ENCODE results near the gene FAM174A. TPM values are rescaled to one million over a fixed set of nuclear protein-coding genes. Genes with fewer than 3 reads are reported as not detected.

Gene FAM174A
- total RNA-seq, 1 experiment from 2014 or later, result 3.1 TPM

DNA sequence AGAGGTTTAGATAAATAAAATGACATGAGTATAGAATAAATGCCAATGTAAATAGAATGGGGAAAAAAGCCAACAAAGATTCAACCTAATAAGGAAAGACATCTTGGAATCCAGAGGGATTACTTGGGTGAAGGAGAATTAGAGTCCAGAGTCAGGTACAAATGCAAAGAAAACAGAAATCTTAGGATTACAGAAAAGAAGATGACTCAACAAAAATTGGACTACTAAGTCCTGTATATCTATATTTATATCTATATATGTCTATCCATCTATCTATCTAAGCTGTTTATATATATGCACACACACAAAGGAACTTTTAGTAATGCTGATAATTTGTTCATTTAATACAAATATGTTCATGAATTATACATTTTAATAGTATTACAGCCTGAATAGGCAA is 27.6 kb downstream of the FAM174A start:
- no peaks in the 10 kb centered on the region for H3K27me3 ChIP-seq (replicated peaks; ENCODE audit: insufficient read depth, low read depth, low read length, poor library complexity)
- no peak overlapping the region for H3K27ac ChIP-seq (ENCODE audit: low read depth, low read length, poor library complexity, severe bottlenecking)
- ChIA-PET CTCF (no interaction called here), POLR2A (ENCODE audit: low non-redundant PET) (no interaction called here)
- TF ChIP-seq, protein P1, sequence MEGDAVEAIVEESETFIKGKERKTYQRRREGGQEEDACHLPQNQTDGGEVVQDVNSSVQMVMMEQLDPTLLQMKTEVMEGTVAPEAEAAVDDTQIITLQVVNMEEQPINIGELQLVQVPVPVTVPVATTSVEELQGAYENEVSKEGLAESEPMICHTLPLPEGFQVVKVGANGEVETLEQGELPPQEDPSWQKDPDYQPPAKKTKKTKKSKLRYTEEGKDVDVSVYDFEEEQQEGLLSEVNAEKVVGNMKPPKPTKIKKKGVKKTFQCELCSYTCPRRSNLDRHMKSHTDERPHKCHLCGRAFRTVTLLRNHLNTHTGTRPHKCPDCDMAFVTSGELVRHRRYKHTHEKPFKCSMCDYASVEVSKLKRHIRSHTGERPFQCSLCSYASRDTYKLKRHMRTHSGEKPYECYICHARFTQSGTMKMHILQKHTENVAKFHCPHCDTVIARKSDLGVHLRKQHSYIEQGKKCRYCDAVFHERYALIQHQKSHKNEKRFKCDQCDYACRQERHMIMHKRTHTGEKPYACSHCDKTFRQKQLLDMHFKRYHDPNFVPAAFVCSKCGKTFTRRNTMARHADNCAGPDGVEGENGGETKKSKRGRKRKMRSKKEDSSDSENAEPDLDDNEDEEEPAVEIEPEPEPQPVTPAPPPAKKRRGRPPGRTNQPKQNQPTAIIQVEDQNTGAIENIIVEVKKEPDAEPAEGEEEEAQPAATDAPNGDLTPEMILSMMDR (conservative IDR thresholded peaks at IDR 0.05; ENCODE audit: low read depth, low read length), result no peak
- no peak for TF ChIP-seq EZH2 (IDR thresholded peaks at IDR 0.05; ENCODE audit: borderline replicate concordance, low read depth, low read length, poor library complexity, severe bottlenecking)
- no TSS peak for BruUV-seq (replicated peaks)
- no peak overlapping the region for H3K4me3 ChIP-seq (ENCODE audit: low read depth, low read length, poor library complexity, severe bottlenecking)
- intact Hi-C loops (cut with micrococcal nuclease; ENCODE audit: unreplicated experiment), result no loop called here
- no peaks in the 10 kb centered on the region for H3K9me3 ChIP-seq (ENCODE audit: low read depth, low read length, poor library complexity, severe bottlenecking)
- no peaks in the 10 kb centered on the region for H3K36me3 ChIP-seq (ENCODE audit: insufficient read depth, low read length, poor library complexity, severe bottlenecking)
- DNase-seq (ENCODE audit: low spot score), result no peak
- H3K4me1 ChIP-seq (ENCODE audit: insufficient read depth, low read length, poor library complexity, severe bottlenecking), result no peaks in the 10 kb centered on the region

DNA sequence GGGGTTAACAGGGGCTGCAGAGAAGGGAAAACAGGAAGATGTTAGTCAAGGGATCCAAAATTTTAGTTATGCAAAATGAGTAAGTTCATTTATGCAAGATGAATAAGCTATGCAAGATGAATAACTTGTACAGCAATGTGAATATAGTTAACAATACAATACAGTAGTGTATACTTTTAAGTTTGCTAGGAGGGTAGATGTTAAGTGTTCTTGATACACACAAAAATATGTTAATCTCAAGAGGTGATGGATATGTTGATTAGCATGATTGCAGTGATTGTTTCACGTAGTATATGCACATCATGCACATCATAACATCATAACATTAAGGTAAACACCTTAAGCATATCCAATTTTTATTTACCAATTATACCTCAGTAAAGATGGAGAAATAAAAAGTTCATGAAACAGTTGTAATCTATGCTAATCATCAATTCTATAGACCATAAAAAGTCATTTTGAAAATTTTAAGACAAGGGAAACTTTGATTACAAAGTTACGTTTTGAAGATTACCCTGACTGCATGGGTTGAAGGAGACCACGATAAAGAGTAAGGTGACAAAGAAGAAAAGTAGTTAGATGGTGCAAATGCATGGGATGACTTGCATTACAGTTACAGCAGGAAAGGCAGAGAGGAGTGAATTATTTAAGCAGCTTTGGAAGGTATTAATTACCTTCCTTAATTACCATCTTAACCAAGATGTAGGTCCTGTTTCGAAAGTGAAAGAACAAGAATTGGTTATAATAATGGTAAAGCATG is 31.4 kb downstream of the FAM174A start:
- POLR2A ChIA-PET (ENCODE audit: low non-redundant PET), result no interaction called here
- intact Hi-C loops (cut with micrococcal nuclease; ENCODE audit: unreplicated experiment), result no loop called here
- CTCF ChIA-PET, result no interaction called here

DNA sequence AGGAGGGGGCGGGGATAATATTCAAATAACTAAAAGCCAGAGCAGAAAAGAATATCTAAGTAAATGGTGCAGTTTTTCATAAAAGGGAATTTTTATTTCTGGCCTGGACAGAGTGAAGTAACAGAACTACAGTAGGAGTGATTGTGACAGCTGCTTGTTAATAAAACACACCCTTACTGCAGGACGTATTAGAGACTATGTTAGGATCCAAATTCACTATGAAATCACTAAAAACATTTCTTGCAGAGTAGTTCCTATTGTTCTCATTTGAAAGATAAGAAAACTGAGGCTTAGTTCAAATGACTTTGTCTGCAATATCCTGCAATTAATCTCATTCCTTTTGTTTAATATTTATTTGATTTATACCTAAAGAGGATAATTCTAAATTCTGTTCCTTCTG is 39.5 kb downstream of the FAM174A start:
- H3K27me3 ChIP-seq (replicated peaks; ENCODE audit: insufficient read depth, low read depth, low read length, poor library complexity), result no peaks in the 10 kb centered on the region
- H3K4me3 ChIP-seq (ENCODE audit: low read depth, low read length, poor library complexity, severe bottlenecking), result no peak overlapping the region
- POLR2A ChIA-PET (ENCODE audit: low non-redundant PET), result no interaction called here
- no peaks in the 10 kb centered on the region for H3K36me3 ChIP-seq (ENCODE audit: insufficient read depth, low read length, poor library complexity, severe bottlenecking)
- intact Hi-C loops (cut with micrococcal nuclease; ENCODE audit: unreplicated experiment), result no loop called here
- TF ChIP-seq, protein P1 (conservative IDR thresholded peaks at IDR 0.05; ENCODE audit: low read depth, low read length), result no peak
- no peak for TF ChIP-seq EZH2 (IDR thresholded peaks at IDR 0.05; ENCODE audit: borderline replicate concordance, low read depth, low read length, poor library complexity, severe bottlenecking)
- CTCF ChIA-PET, result no interaction called here
- no peak overlapping the region for H3K27ac ChIP-seq (ENCODE audit: low read depth, low read length, poor library complexity, severe bottlenecking)
- no peaks in the 10 kb centered on the region for H3K9me3 ChIP-seq (ENCODE audit: low read depth, low read length, poor library complexity, severe bottlenecking)
- no peak for DNase-seq (ENCODE audit: low spot score)
- no TSS peak for BruUV-seq (replicated peaks)
- H3K4me1 ChIP-seq (ENCODE audit: insufficient read depth, low read length, poor library complexity, severe bottlenecking), result no peaks in the 10 kb centered on the region

More for the DNA sequence above, 31.4 kb downstream of the FAM174A start:
- H3K4me3 ChIP-seq (ENCODE audit: low read depth, low read length, poor library complexity, severe bottlenecking), result no peak overlapping the region
- no TSS peak for BruUV-seq (replicated peaks)
- no peaks in the 10 kb centered on the region for H3K4me1 ChIP-seq (ENCODE audit: insufficient read depth, low read length, poor library complexity, severe bottlenecking)
- no peaks in the 10 kb centered on the region for H3K36me3 ChIP-seq (ENCODE audit: insufficient read depth, low read length, poor library complexity, severe bottlenecking)
- no peaks in the 10 kb centered on the region for H3K9me3 ChIP-seq (ENCODE audit: low read depth, low read length, poor library complexity, severe bottlenecking)
- TF ChIP-seq, protein P1 (conservative IDR thresholded peaks at IDR 0.05; ENCODE audit: low read depth, low read length), result no peak
- TF ChIP-seq EZH2 (IDR thresholded peaks at IDR 0.05; ENCODE audit: borderline replicate concordance, low read depth, low read length, poor library complexity, severe bottlenecking), result no peak
- no peak for DNase-seq (ENCODE audit: low spot score)
- no peaks in the 10 kb centered on the region for H3K27me3 ChIP-seq (replicated peaks; ENCODE audit: insufficient read depth, low read depth, low read length, poor library complexity)
- H3K27ac ChIP-seq (ENCODE audit: low read depth, low read length, poor library complexity, severe bottlenecking), result no peak overlapping the region
